Endothelial cell of umbilical vein (primary cell): ENCODE data around the gene CCR7. TPM values are rescaled to one million over a fixed set of nuclear protein-coding genes. Genes with fewer than 3 reads are reported as not detected.

Experiments used
- BruUV-seq: library from RNA; stranded (reverse); fragments of 400-500 nt; replicated peaks from 2 replicates; lab custom pipeline; 2021; lab: Mats Ljungman, UMichigan
- CTCF ChIA-PET: fragments of 300-600, 350-600 bp; sonication (Branson Sonifier 250); formaldehyde crosslinking; loops from one replicate; lab custom pipeline; 2021; ENCODE audit warnings: antibody characterized with exemption, inconsistent platforms; lab: Charles Lee
- POLR2A ChIA-PET: fragments of 300-600, 350-600 bp; sonication (Branson Sonifier 250); formaldehyde crosslinking; loops from one replicate; lab custom pipeline; 2021; ENCODE audit warnings: antibody characterized with exemption, inconsistent platforms; lab: Charles Lee
- DNase-seq: peaks from one replicate; pipeline ENCODE4 v3.0.0-alpha.2; 2011; ENCODE audit warnings: low read depth, low spot score
- FAIRE-seq: peaks from 2 replicates; lab custom pipeline; 2011; peaks lifted over from hg19 to GRCh38; lab: Jason Lieb, UNC
- H2AFZ ChIP-seq: 2 replicates; pipeline ENCODE4 v1.6.0; 2012; ENCODE audit warnings: low read depth, low read length, control low read depth, inconsistent platforms
- H3K27ac ChIP-seq: 2 replicates; pipeline ENCODE4 v1.5.1; 2011; ENCODE audit warnings: low read depth, mild to moderate bottlenecking, control low read depth, low read length, moderate library complexity; ENCODE audit not compliant: insufficient read depth
- H3K27me3 ChIP-seq, 2 experiments: 2 replicates each; pipeline versions ENCODE4 v1.6.0 to v1.6.1; 2011; ENCODE audit warnings: low read length in 2 of 2, mixed read lengths in 1 of 2; ENCODE audit not compliant: control insufficient read depth in 2 of 2, insufficient read depth in 2 of 2
- H3K36me3 ChIP-seq, 2 experiments: 2 replicates in 1 of 2; 3 replicates in 1 of 2; pipeline ENCODE4 v1.5.1; 2011; ENCODE audit warnings: low read length in 2 of 2, mild to moderate bottlenecking in 1 of 2, moderate library complexity in 1 of 2; ENCODE audit not compliant: control insufficient read depth in 2 of 2, insufficient read depth in 2 of 2; ENCODE audit errors: extremely low read depth in 1 of 2
- H3K4me1 ChIP-seq: 3 replicates; pipeline ENCODE4 v1.5.1; 2011; ENCODE audit warnings: mild to moderate bottlenecking, low read length; ENCODE audit not compliant: control insufficient read depth, insufficient read depth; ENCODE audit errors: extremely low read depth
- H3K4me2 ChIP-seq: 2 replicates; pipeline ENCODE4 v1.6.1; 2011; ENCODE audit warnings: low read length, control low read depth, mixed read lengths; ENCODE audit not compliant: insufficient read depth
- H3K4me3 ChIP-seq, 3 experiments: fragments of 200-600 bp in 1 of 3; sonication (generic), shearing (Covaris generic) in 1 of 3; replicated peaks in 1 of 3; 2 replicates each; pipeline ENCODE4 v1.5.1; 2011 to 2016; ENCODE audit warnings: control low read depth in 3 of 3, low read length in 3 of 3, mild to moderate bottlenecking in 2 of 3, inconsistent platforms in 1 of 3, low read depth in 1 of 3, moderate library complexity in 1 of 3; ENCODE audit not compliant: insufficient read depth in 1 of 3
- H3K79me2 ChIP-seq: 2 replicates; pipeline ENCODE4 v1.6.0; 2012; ENCODE audit warnings: low read length, inconsistent platforms; ENCODE audit not compliant: control insufficient read depth, insufficient read depth
- H3K9ac ChIP-seq: replicated peaks from 2 replicates; pipeline ENCODE3; 2011; ENCODE audit warnings: low read length, control low read depth; ENCODE audit not compliant: insufficient read depth; ENCODE audit errors: extremely low read depth
- H3K9me1 ChIP-seq: replicated peaks from 3 replicates; pipeline ENCODE4 v1.6.0; 2011; ENCODE audit warnings: mild to moderate bottlenecking, low read length; ENCODE audit not compliant: control insufficient read depth, insufficient read depth; ENCODE audit errors: extremely low read depth
- H3K9me3 ChIP-seq: replicated peaks from 2 replicates; pipeline ENCODE4 v1.5.1; 2012; ENCODE audit warnings: low read length, inconsistent platforms; ENCODE audit not compliant: control insufficient read depth, insufficient read depth
- H4K20me1 ChIP-seq: replicated peaks from 2 replicates; pipeline ENCODE3; 2011; ENCODE audit warnings: mild to moderate bottlenecking, low read length; ENCODE audit not compliant: control insufficient read depth, insufficient read depth; ENCODE audit errors: extremely low read depth
- CTCF ChIP-seq, 2 donors: IDR thresholded peaks; 1 replicate in 1 of 2; 2 replicates in 1 of 2; pipeline ENCODE4 v1.5.1; 2011; ENCODE audit warnings: low read length in 2 of 2, mild to moderate bottlenecking in 2 of 2, moderate library complexity in 2 of 2, control low read depth in 1 of 2, inconsistent platforms in 1 of 2, low read depth in 1 of 2; ENCODE audit not compliant: insufficient read depth in 1 of 2; ENCODE audit errors: extremely low read depth in 1 of 2
- EZH2 ChIP-seq: IDR thresholded peaks from 2 replicates; pipeline ENCODE4 v1.6.1; 2012; ENCODE audit warnings: borderline replicate concordance, low read depth, mild to moderate bottlenecking, moderate library complexity, low read length, inconsistent platforms; ENCODE audit not compliant: severe bottlenecking
- JUN ChIP-seq: IDR thresholded peaks from 2 replicates; pipeline ENCODE4 v1.6.1; 2011; ENCODE audit warnings: borderline replicate concordance, low read depth; ENCODE audit not compliant: insufficient read length, insufficient read depth
- POLR2AphosphoS5 ChIP-seq: IDR thresholded peaks from 2 replicates; pipeline ENCODE4 v1.6.1; 2012; ENCODE audit warnings: low read depth, mild to moderate bottlenecking, control low read depth, low read length, moderate library complexity; ENCODE audit not compliant: insufficient read depth
- dilution Hi-C: fragments of 300-500 bp; cut with MboI; formaldehyde crosslinking; loops from one replicate; pipeline ENCODE4 v1.15.0; 2019; ENCODE audit warnings: low sequenced_read_pairs; ENCODE audit not compliant: extremely low pct_ligation_motif_present
- intact Hi-C: fragments of 100-400 bp; cut with micrococcal nuclease; formaldehyde crosslinking; loops from one replicate; pipeline ENCODE4 v1.10.0; 2022
- polyA plus RNA-seq, 4 experiments: library from polyadenylated mRNA; depleted of rRNA in 3 of 4; stranded (reverse) in 3 of 4; unstranded in 1 of 4; fragments of >200 nt; gene quantifications; 2 replicates each; pipeline versions ENCODE4 v1.2.1 to v1.2.3, GENCODE V29; 2011 to 2012; ENCODE audit warnings: missing spikeins in 1 of 4
- total RNA-seq: library from RNA; stranded (reverse); gene quantifications from 2 replicates; pipeline ENCODE4 v1.2.3, GENCODE V29; 2021

The CCR7 gene
- total and polyA plus RNA-seq, 2 donors (not counting 3 experiments of a cell fraction or from before 2014, with no cell fraction given), result 0.18 TPM; not detected in 1

GRCh38 chr17:40531051-40531991, 34.0 kb downstream of the CCR7 start:
- no TSS peak for BruUV-seq
- no peak overlapping the region for H2AFZ ChIP-seq
- TF ChIP-seq CTCF (IDR thresholded peaks at IDR 0.05; ENCODE audit: extremely low read depth in 1 of 2, insufficient read depth in 1 of 2, low read depth in 1 of 2, low read length in 2 of 2), result no peak
- no peak for TF ChIP-seq POLR2AphosphoS5
- no peak for TF ChIP-seq EZH2
- no peak for TF ChIP-seq JUN
- no peaks in the 10 kb centered on the region for H3K36me3 ChIP-seq
- FAIRE-seq (no peak), DNase-seq (no peak)
- no peak overlapping the region for H3K4me2 ChIP-seq
- H3K27me3 ChIP-seq, result peaks cover 12 to 22% of the 10 kb centered on the region in 2 experiments
- H3K4me1 ChIP-seq, result peaks cover 28% of the 10 kb centered on the region
- ChIA-PET CTCF (interaction anchor here (0.9 to 9.6 kb wide), 18 partner anchors 8 to 329 kb away, joined by 3 to 304 read pairs (median 20); partner anchors contain the start of genes GJD3, IGFBP4 and TOP2A), POLR2A (interaction anchor here (1.9 kb wide), 1 partner anchor 88 kb away, joined by 9 read pairs; the partner anchor contains the start of gene IGFBP4)
- intact Hi-C loops (loop anchor here (5.0 kb wide), 1 partner anchor 229 kb away; no protein-coding TSS in a partner anchor), dilution Hi-C loops (no loop called here)
- no peaks in the 10 kb centered on the region for H3K9me3 ChIP-seq
- H4K20me1 ChIP-seq, result no peaks in the 10 kb centered on the region
- no peak overlapping the region for H3K4me3 ChIP-seq
- no peak overlapping the region for H3K27ac ChIP-seq
- H3K79me2 ChIP-seq, result no peaks in the 10 kb centered on the region
- no peaks in the 10 kb centered on the region for H3K9me1 ChIP-seq
- H3K9ac ChIP-seq, result no peak overlapping the region
